ENCODE measurements around the gene PANX1.

The PANX1 gene

GRCh38 chr11:94129512-94130297 lies 1.1 kb downstream of the PANX1 start:
- DNase-seq (ENCODE audit: low spot score), result no peak

- DNase-seq (ENCODE audit: low spot score), result no peak
Measured at GRCh38 chr11:94130298-94131046, 1.8 kb downstream of the PANX1 start.

GRCh38 chr11:94131047-94131717 lies 2.5 kb downstream of the PANX1 start:
- DNase-seq (ENCODE audit: low spot score), result no peak

GRCh38 chr11:94131718-94132115 lies 3.1 kb downstream of the PANX1 start:
- no peak for DNase-seq (ENCODE audit: low spot score)

- no peak for DNase-seq (ENCODE audit: low spot score)
Measured at GRCh38 chr11:94132152-94132558, 3.5 kb downstream of the PANX1 start.

- no peak for DNase-seq (ENCODE audit: low spot score)
Measured at GRCh38 chr11:94132823-94133408, 4.3 kb downstream of the PANX1 start.

GRCh38 chr11:94133752-94134151 lies 5.1 kb downstream of the PANX1 start:
- DNase-seq (ENCODE audit: low spot score), result no peak

- DNase-seq (ENCODE audit: low spot score), result no peak
Measured at GRCh38 chr11:94134651-94135512, 6.2 kb downstream of the PANX1 start.

GRCh38 chr11:94139416-94139815 lies 10.8 kb downstream of the PANX1 start:
- DNase-seq (ENCODE audit: low spot score), result no peak

- DNase-seq (ENCODE audit: low spot score), result no peak
Measured at GRCh38 chr11:94140154-94140655, 11.6 kb downstream of the PANX1 start.

- no peak for DNase-seq (ENCODE audit: low spot score)
Measured at GRCh38 chr11:94141511-94142307, 13.1 kb downstream of the PANX1 start.

- no peak for DNase-seq (ENCODE audit: low spot score)
Measured at GRCh38 chr11:94142308-94143281, 14.0 kb downstream of the PANX1 start.

GRCh38 chr11:94144216-94144615 lies 15.6 kb downstream of the PANX1 start:
- no peak for DNase-seq (ENCODE audit: low spot score)

- no peak for DNase-seq (ENCODE audit: low spot score)
Measured at GRCh38 chr11:94144664-94145063, 16.0 kb downstream of the PANX1 start.

- no peak for DNase-seq (ENCODE audit: low spot score)
Measured at GRCh38 chr11:94145431-94145830, 16.8 kb downstream of the PANX1 start.

GRCh38 chr11:94145916-94146315 lies 17.3 kb downstream of the PANX1 start:
- DNase-seq (ENCODE audit: low spot score), result no peak

GRCh38 chr11:94147433-94147845 lies 18.8 kb downstream of the PANX1 start:
- no peak for DNase-seq (ENCODE audit: low spot score)

- DNase-seq (ENCODE audit: low spot score), result no peak
Measured at GRCh38 chr11:94148189-94148588, 19.5 kb downstream of the PANX1 start.

- no peak for DNase-seq (ENCODE audit: low spot score)
Measured at GRCh38 chr11:94149431-94150017, 20.9 kb downstream of the PANX1 start.

Data from iPS-NIHi11 (cell line).